ENCODE results near the gene ZNF883.

The ZNF883 gene

DNA sequence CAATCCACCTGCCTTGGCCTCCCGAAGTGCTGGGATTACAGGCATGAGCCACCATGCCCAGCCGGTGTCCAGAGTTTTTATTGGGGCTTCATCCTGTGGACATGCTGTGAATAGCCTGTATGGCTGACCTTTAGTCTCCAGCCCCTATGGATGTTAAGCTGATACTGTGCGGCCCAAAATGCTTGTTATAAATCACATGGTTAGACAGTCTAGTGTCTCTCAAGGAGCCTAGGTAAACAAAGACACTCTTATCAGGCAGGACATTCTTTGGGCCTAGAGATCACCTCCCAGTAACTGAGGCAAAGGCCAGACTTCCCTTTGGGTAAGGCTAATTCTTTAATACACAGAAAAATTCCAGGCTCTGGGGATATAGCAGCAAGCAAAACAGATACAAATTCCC lies 99.4 kb downstream of the ZNF883 start:
- no peak overlapping the region for H3K27ac ChIP-seq
- no peak for DNase-seq (ENCODE audit: low spot score)
- TF ChIP-seq, protein P1, sequence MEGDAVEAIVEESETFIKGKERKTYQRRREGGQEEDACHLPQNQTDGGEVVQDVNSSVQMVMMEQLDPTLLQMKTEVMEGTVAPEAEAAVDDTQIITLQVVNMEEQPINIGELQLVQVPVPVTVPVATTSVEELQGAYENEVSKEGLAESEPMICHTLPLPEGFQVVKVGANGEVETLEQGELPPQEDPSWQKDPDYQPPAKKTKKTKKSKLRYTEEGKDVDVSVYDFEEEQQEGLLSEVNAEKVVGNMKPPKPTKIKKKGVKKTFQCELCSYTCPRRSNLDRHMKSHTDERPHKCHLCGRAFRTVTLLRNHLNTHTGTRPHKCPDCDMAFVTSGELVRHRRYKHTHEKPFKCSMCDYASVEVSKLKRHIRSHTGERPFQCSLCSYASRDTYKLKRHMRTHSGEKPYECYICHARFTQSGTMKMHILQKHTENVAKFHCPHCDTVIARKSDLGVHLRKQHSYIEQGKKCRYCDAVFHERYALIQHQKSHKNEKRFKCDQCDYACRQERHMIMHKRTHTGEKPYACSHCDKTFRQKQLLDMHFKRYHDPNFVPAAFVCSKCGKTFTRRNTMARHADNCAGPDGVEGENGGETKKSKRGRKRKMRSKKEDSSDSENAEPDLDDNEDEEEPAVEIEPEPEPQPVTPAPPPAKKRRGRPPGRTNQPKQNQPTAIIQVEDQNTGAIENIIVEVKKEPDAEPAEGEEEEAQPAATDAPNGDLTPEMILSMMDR (conservative IDR thresholded peaks at IDR 0.05; ENCODE audit: low read depth), result no peak
- POLR2A ChIA-PET (ENCODE audit: low non-redundant PET), result no interaction called here
- CTCF ChIA-PET, result interaction anchor here (0.6 kb wide), 1 partner anchor 104 kb away, joined by 4 read pairs; no protein-coding TSS in a partner anchor

DNA sequence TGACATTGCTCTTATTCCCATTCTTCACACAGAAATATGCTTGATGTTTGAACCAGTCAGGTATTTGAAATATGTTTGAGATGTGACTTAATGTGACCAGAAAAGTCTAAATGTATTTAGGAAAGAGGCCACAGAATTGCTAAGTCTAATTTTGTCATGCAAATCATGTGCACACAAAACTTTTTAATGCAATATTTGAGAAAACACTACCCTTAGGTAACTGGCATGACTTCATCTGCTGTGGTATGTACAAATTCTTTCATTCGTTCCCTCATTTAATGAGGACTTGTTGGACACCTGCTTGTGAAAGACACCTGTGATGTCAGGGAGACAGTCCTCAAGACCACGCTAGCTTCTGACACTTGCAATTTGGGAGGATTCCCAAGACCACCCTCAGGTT lies 100.3 kb downstream of the ZNF883 start:
- TF ChIP-seq, protein P1 (conservative IDR thresholded peaks at IDR 0.05; ENCODE audit: low read depth), result no peak
- H3K27ac ChIP-seq, result no peak overlapping the region
- POLR2A ChIA-PET (ENCODE audit: low non-redundant PET), result no interaction called here
- CTCF ChIA-PET, result no interaction called here
- DNase-seq (ENCODE audit: low spot score), result no peak

Measured in RWPE1 (cell line).